SK-N-SH (cell line): ENCODE results near the gene ADGRB2. TPM values are rescaled to one million over a fixed set of nuclear protein-coding genes. Genes with fewer than 3 reads are reported as not detected.

Source experiments
- CTCF ChIA-PET: fragments of 300-600, 350-600 bp; formaldehyde crosslinking; extraction: SDS; loops from one replicate; lab custom pipeline; 2021; lab: Yijun Ruan, JAX
- POLR2A ChIA-PET: fragments of 350-600 bp; sonication (Branson Sonifier 250); formaldehyde crosslinking; extraction: SDS; loops from one replicate; lab custom pipeline; 2020; ENCODE audit warnings: antibody characterized with exemption, inconsistent platforms; lab: Yijun Ruan, JAX
- DNase-seq: peaks from one replicate; pipeline ENCODE4 v3.0.0; 2012
- H2AFZ ChIP-seq: fragments of 200-600 bp; sonication (generic); 2 replicates; pipeline ENCODE4 v1.8.1; 2016; ENCODE audit warnings: antibody characterized with exemption, mild to moderate bottlenecking, low read depth
- H3F3A ChIP-seq: fragments of 200-600 bp; sonication (generic); replicated peaks from 2 replicates; pipeline ENCODE3; 2016; ENCODE audit warnings: antibody characterized with exemption, mild to moderate bottlenecking; ENCODE audit not compliant: insufficient read depth
- H3K27ac ChIP-seq, 2 experiments: fragments of 200-500 bp in 1 of 2; fragments of 200-600 bp in 1 of 2; sonication (Bioruptor generic) in 1 of 2; sonication (generic), shearing (Covaris generic) in 1 of 2; 2 replicates each; pipeline versions ENCODE4 v1.5.1 to v1.6.1; 2014 to 2016; ENCODE audit warnings: low read depth in 2 of 2, inconsistent platforms in 1 of 2, low read length in 1 of 2, mild to moderate bottlenecking in 1 of 2, mixed read lengths in 1 of 2
- H3K27me3 ChIP-seq: fragments of 200-600 bp; sonication (generic), shearing (Covaris generic); 2 replicates; pipeline ENCODE4 v1.6.1; 2016; ENCODE audit warnings: mixed run types; ENCODE audit not compliant: insufficient read depth
- H3K36me3 ChIP-seq, 2 experiments: fragments of 200-500 bp in 1 of 2; fragments of 200-600 bp in 1 of 2; sonication (Bioruptor generic) in 1 of 2; sonication (generic) in 1 of 2; replicated peaks in 1 of 2; 2 replicates each; pipeline versions ENCODE3 to v1.5.1; 2014 to 2016; ENCODE audit warnings: low read length in 1 of 2, mild to moderate bottlenecking in 1 of 2; ENCODE audit not compliant: insufficient read depth in 2 of 2, control insufficient read depth in 1 of 2
- H3K4me1 ChIP-seq, 2 experiments: fragments of 200-500 bp in 1 of 2; fragments of 200-600 bp in 1 of 2; sonication (Bioruptor generic) in 1 of 2; sonication (generic), shearing (Covaris generic) in 1 of 2; 2 replicates each; pipeline versions ENCODE4 v1.5.1 to v1.6.1; 2014 to 2016; ENCODE audit warnings: low read depth in 1 of 2, low read length in 1 of 2, mixed run types in 1 of 2; ENCODE audit not compliant: insufficient read depth in 2 of 2, control insufficient read depth in 1 of 2
- H3K4me2 ChIP-seq: fragments of 200-600 bp; sonication (generic), shearing (Covaris generic); 2 replicates; pipeline ENCODE4 v1.6.1; 2017; ENCODE audit warnings: mixed run types
- H3K4me3 ChIP-seq, 2 experiments: fragments of 200-500 bp in 1 of 2; fragments of 200-600 bp in 1 of 2; sonication (Bioruptor generic) in 1 of 2; sonication (generic), shearing (Covaris generic) in 1 of 2; 2 replicates each; pipeline versions ENCODE4 v1.5.1 to v1.8.1; 2014 to 2016; ENCODE audit warnings: low read depth in 2 of 2, inconsistent platforms in 1 of 2, low read length in 1 of 2, mild to moderate bottlenecking in 1 of 2, mixed read lengths in 1 of 2, moderate library complexity in 1 of 2
- H3K79me2 ChIP-seq: fragments of 200-600 bp; sonication (generic); 2 replicates; pipeline ENCODE4 v1.8.1; 2017; ENCODE audit warnings: mild to moderate bottlenecking; ENCODE audit not compliant: insufficient read depth
- H3K9ac ChIP-seq: fragments of 200-600 bp; sonication (generic); 2 replicates; pipeline ENCODE4 v1.6.1; 2017; ENCODE audit warnings: mixed run types
- H3K9me2 ChIP-seq: fragments of 200-600 bp; sonication (generic); 2 replicates; pipeline ENCODE4 v1.6.1; 2017; ENCODE audit warnings: mixed run types
- H3K9me3 ChIP-seq: fragments of 200-600 bp; sonication (generic); 2 replicates; pipeline ENCODE4 v1.6.1; 2017; ENCODE audit warnings: mixed run types, mild to moderate bottlenecking, moderate library complexity
- H4K20me1 ChIP-seq: fragments of 200-600 bp; sonication (generic); 2 replicates; pipeline ENCODE4 v1.6.1; 2017; ENCODE audit warnings: mild to moderate bottlenecking, mixed run types; ENCODE audit not compliant: insufficient read depth
- CHD2 ChIP-seq: fragments of 150-350 bp; IDR thresholded peaks from 2 replicates; pipeline ENCODE4 v1.6.1; 2018; ENCODE audit warnings: low read length; ENCODE audit not compliant: partially characterized antibody
- EZH2phosphoT487 ChIP-seq: fragments of 200-600 bp; sonication (generic); IDR thresholded peaks from 2 replicates; pipeline ENCODE4 v1.6.1; 2017; ENCODE audit warnings: low read depth, mixed run types, mild to moderate bottlenecking, antibody characterized with exemption, moderate library complexity, borderline replicate concordance
- GABPA ChIP-seq: IDR thresholded peaks from 2 replicates; pipeline ENCODE4 v1.4.0; 2012; ENCODE audit warnings: low read depth, mild to moderate bottlenecking
- IRF3 ChIP-seq: fragments of 150-350 bp; IDR thresholded peaks from 2 replicates; pipeline ENCODE4 v1.6.1; 2016; ENCODE audit warnings: mild to moderate bottlenecking, low read depth, low read length
- MXI1 ChIP-seq: IDR thresholded peaks from 2 replicates; pipeline ENCODE4 v1.6.1; 2012; ENCODE audit warnings: mild to moderate bottlenecking, low read depth, low read length, improper control_type of control experiment
- NFIC ChIP-seq: IDR thresholded peaks from 2 replicates; pipeline ENCODE4 v1.4.0; 2012; ENCODE audit warnings: borderline replicate concordance
- NRF1 ChIP-seq: IDR thresholded peaks from 2 replicates; pipeline ENCODE4 v1.6.1; 2012; ENCODE audit warnings: low read depth, mild to moderate bottlenecking, low read length
- REST ChIP-seq: IDR thresholded peaks from 2 replicates; pipeline ENCODE4 v1.6.1; 2012; ENCODE audit warnings: mild to moderate bottlenecking, low read depth, low read length, moderate library complexity
- RXRA ChIP-seq: IDR thresholded peaks from 2 replicates; pipeline ENCODE4 v1.4.0; 2012; ENCODE audit warnings: low read depth, mild to moderate bottlenecking, borderline replicate concordance
- SIN3A ChIP-seq: IDR thresholded peaks from 2 replicates; pipeline ENCODE4 v1.6.1; 2012; ENCODE audit warnings: low read depth, mild to moderate bottlenecking, low read length, moderate library complexity, borderline replicate concordance
- USF1 ChIP-seq: IDR thresholded peaks from 2 replicates; pipeline ENCODE4 v1.4.0; 2012; ENCODE audit warnings: low read depth, borderline replicate concordance
- WGBS: methylation state at CpG from one replicate; pipeline ENCODE4 v1.1.6; 2017; ENCODE audit warnings: low lambda C conversion rate; 5-methylcytosine and 5-hydroxymethylcytosine counted together
- polyA plus RNA-seq, 3 experiments: library from polyadenylated mRNA; depleted of rRNA; stranded (reverse); fragments of >200 nt; gene quantifications; 2 replicates each; pipeline ENCODE4 v1.2.3, GENCODE V29; 2012

The ADGRB2 gene
- polyA plus RNA-seq, 1 of the 3 experiments (the other 2 are of a cell fraction), result 13.0 TPM

GRCh38 chr1:31785947-31786290 lies 21.8 kb upstream of the ADGRB2 start:
- no peaks in the 10 kb centered on the region for H3K79me2 ChIP-seq
- H2AFZ ChIP-seq, result no peak overlapping the region
- no peaks in the 10 kb centered on the region for H3K9me3 ChIP-seq
- TF ChIP-seq EZH2phosphoT487 (no peak), IRF3 (no peak), MXI1 (no peak), RXRA (no peak), GABPA (no peak), CHD2 (no peak), NFIC (no peak), SIN3A (no peak), NRF1 (no peak), USF1 (no peak), REST (no peak)
- ChIA-PET POLR2A (interaction anchor here (0.7 to 6.6 kb wide), 4 partner anchors 10 to 33 kb away, joined by 3 to 67 read pairs (median 34); partner anchors contain the start of gene ADGRB2), CTCF (interaction anchor here (1.3 to 21.1 kb wide), 5 partner anchors 26 to 605 kb away, joined by 4 to 707 read pairs (median 13); partner anchors contain the start of gene ADGRB2)
- WGBS, result 76% methylated on average over 3 of the region's 3 CpGs
- no peaks in the 10 kb centered on the region for H4K20me1 ChIP-seq
- H3K27ac ChIP-seq, result peak overlapping the region in 1 of 2 experiments; percentile 97; a peak in 2 of 4 replicates
- peaks cover 9% of the 10 kb centered on the region for H3F3A ChIP-seq
- H3K4me3 ChIP-seq, result no peak overlapping the region
- no peaks in the 10 kb centered on the region for H3K27me3 ChIP-seq
- peaks cover 25 to 83% of the 10 kb centered on the region in 2 experiments for H3K4me1 ChIP-seq
- no peak overlapping the region for H3K9ac ChIP-seq
- DNase-seq, result no peak
- H3K9me2 ChIP-seq, result no peaks in the 10 kb centered on the region
- H3K36me3 ChIP-seq, result no peaks in the 10 kb centered on the region
- no peak overlapping the region for H3K4me2 ChIP-seq
